Heart left ventricle (tissue), 13 donors: ENCODE data around the gene TAF4B.

Source experiments
- POLR2A ChIP-seq, 2 donors: fragments of 450-650 bp; IDR thresholded peaks; one replicate each; pipeline ENCODE4 v1.6.1; 2017; ENCODE audit warnings: antibody characterized with exemption in 2 of 2, mild to moderate bottlenecking in 2 of 2, moderate library complexity in 2 of 2
- TF ChIP-seq, protein P1 (sequence below), 12 donors: fragments of 200-600 bp; sonication (generic) in 4 of 12; IDR thresholded peaks; one replicate each; pipeline versions ENCODE4 v1.5.0 to v1.8.0; 2018 to 2022; ENCODE audit warnings: antibody characterized with exemption in 12 of 12, mild to moderate bottlenecking in 5 of 12
- donor health status: ischemic (EF 13 %, LVEDD 7.1; RV severe dilation, severe dysfunction).
- donor health status: DM: no; HTN: yes; CAD: no.
- donor health status: DM: no; HTN: no; CAD: no.
- donor health status: ischemic (EF 25% LVEDD 6.9; RV normal size, moderate dysfunction).
- donor health status: ischemic (EF 25% LVEDD 5.7; RV mildly dilated, moderate dysfunction).
- donor health status: ischemic (EF 35%, LVEDD 5.7; RV mildly dilated, moderate dysfunction).
- donor health status: nonischemic (EF 11% LVEDD 7.7; RV severe dilation, severe dysfunction).
- donor health status: DM: yes; HTN: yes; CAD: no.
- donor health status: PGD.
- donor health status: ischemic (EF 29% LVEDD 5.4; RV normal size, mild dysfunction).
- donor health status: nonischemic (EF 23%, LVEDD 6.1; RV moderate dilation, normal function).

DNA sequence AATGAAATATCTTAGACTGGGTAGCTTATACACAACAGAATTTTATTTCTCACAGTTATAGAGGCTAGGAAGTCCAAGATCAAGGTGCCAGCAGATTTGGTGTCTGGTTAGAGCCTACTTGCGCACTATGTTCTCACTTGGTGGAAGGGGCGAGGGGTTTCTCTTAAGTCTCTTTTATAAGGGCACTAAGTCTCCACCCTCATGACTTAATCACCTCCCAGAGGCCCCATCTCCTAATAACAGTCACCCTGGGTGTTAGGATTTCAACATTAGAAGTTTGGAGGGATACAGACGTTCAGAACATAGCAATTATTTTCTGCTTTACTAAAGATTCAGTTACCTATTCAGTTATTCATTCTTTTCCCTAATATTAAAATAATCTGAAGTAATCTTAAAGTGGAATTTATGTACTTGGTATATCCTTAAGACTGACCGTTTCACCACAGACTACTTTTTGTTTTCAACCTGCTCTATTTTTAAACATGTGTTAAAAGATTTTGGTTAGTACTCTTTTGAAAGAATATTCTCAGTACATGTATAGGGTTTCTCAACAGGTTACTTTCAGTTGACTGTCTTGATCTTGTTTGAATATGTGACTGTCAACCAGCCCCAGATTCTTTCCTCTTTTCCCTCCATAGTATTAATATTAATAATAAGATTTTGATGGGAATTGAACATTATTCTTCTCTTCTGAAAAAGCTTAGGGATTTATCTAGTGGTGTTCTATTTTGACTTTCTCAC is 130.0 kb downstream of the TAF4B start:
- TF ChIP-seq, protein P1, sequence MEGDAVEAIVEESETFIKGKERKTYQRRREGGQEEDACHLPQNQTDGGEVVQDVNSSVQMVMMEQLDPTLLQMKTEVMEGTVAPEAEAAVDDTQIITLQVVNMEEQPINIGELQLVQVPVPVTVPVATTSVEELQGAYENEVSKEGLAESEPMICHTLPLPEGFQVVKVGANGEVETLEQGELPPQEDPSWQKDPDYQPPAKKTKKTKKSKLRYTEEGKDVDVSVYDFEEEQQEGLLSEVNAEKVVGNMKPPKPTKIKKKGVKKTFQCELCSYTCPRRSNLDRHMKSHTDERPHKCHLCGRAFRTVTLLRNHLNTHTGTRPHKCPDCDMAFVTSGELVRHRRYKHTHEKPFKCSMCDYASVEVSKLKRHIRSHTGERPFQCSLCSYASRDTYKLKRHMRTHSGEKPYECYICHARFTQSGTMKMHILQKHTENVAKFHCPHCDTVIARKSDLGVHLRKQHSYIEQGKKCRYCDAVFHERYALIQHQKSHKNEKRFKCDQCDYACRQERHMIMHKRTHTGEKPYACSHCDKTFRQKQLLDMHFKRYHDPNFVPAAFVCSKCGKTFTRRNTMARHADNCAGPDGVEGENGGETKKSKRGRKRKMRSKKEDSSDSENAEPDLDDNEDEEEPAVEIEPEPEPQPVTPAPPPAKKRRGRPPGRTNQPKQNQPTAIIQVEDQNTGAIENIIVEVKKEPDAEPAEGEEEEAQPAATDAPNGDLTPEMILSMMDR (IDR thresholded peaks at IDR 0.05), result no peak
- no peak for TF ChIP-seq POLR2A (IDR thresholded peaks at IDR 0.05)
